Ishikawa (cell line): Measurements from ENCODE around the gene CALN1.

Source experiments
- CEBPB ChIP-seq: IDR thresholded peaks from 2 replicates; pipeline ENCODE4 v1.6.1; 2012
- CREB1 ChIP-seq: IDR thresholded peaks from 2 replicates; pipeline ENCODE4 v1.6.1; 2012; ENCODE audit warnings: low read depth
- EGR1 ChIP-seq: IDR thresholded peaks from 2 replicates; pipeline ENCODE4 v1.6.1; 2012
- EP300 ChIP-seq: IDR thresholded peaks from 2 replicates; pipeline ENCODE4 v1.6.1; 2012; ENCODE audit warnings: borderline replicate concordance
- FOXM1 ChIP-seq: IDR thresholded peaks from 2 replicates; pipeline ENCODE4 v1.6.1; 2012; ENCODE audit warnings: low read depth, borderline replicate concordance
- MAX ChIP-seq: IDR thresholded peaks from 2 replicates; pipeline ENCODE4 v1.6.1; 2012
- NFIC ChIP-seq: IDR thresholded peaks from 2 replicates; pipeline ENCODE4 v1.6.1; 2012
- RAD21 ChIP-seq: IDR thresholded peaks from 2 replicates; pipeline ENCODE4 v1.6.1; 2012; ENCODE audit warnings: low read depth
- TAF1 ChIP-seq: IDR thresholded peaks from 2 replicates; pipeline ENCODE4 v1.6.1; 2012; ENCODE audit warnings: low read depth, mild to moderate bottlenecking
- TCF12 ChIP-seq: IDR thresholded peaks from 2 replicates; pipeline ENCODE4 v1.6.1; 2012; ENCODE audit warnings: low read depth
- TEAD4 ChIP-seq: IDR thresholded peaks from 2 replicates; pipeline ENCODE4 v1.6.1; 2012
- YY1 ChIP-seq: IDR thresholded peaks from 2 replicates; pipeline ENCODE4 v1.6.1; 2012; ENCODE audit warnings: low read depth
- ZBTB7A ChIP-seq: IDR thresholded peaks from 2 replicates; pipeline ENCODE4 v1.6.1; 2012; ENCODE audit warnings: low read depth
- TF ChIP-seq, protein P1 (sequence below): IDR thresholded peaks from 2 replicates; pipeline ENCODE4 v1.6.1; 2012; ENCODE audit warnings: low read depth, mild to moderate bottlenecking
- TF ChIP-seq, protein P2 (sequence below): IDR thresholded peaks from 2 replicates; pipeline ENCODE4 v1.6.1; 2012

CALN1 gene

DNA sequence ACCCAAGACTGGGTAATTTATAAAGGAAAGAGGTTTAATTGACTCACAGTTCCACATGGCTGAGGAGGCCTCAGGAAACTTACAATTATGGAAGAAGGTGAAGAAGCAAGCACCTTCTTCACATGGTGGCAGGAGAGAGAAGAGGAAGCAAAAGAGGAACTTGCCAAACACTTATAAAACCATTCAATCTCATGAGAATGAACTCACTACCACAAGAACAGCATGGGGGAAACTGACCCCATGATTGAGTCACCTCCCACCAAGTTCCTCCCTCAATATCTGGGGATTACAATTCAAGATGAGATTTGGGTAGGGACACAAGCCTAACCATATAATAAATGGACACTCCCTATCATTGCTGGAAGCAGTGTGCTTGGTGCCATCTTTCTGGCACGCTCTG, 506.3 kb downstream of the CALN1 start:
- TF ChIP-seq CEBPB (no peak), TAF1 (no peak), TEAD4 (no peak), MAX (no peak)
- TF ChIP-seq, protein P1, sequence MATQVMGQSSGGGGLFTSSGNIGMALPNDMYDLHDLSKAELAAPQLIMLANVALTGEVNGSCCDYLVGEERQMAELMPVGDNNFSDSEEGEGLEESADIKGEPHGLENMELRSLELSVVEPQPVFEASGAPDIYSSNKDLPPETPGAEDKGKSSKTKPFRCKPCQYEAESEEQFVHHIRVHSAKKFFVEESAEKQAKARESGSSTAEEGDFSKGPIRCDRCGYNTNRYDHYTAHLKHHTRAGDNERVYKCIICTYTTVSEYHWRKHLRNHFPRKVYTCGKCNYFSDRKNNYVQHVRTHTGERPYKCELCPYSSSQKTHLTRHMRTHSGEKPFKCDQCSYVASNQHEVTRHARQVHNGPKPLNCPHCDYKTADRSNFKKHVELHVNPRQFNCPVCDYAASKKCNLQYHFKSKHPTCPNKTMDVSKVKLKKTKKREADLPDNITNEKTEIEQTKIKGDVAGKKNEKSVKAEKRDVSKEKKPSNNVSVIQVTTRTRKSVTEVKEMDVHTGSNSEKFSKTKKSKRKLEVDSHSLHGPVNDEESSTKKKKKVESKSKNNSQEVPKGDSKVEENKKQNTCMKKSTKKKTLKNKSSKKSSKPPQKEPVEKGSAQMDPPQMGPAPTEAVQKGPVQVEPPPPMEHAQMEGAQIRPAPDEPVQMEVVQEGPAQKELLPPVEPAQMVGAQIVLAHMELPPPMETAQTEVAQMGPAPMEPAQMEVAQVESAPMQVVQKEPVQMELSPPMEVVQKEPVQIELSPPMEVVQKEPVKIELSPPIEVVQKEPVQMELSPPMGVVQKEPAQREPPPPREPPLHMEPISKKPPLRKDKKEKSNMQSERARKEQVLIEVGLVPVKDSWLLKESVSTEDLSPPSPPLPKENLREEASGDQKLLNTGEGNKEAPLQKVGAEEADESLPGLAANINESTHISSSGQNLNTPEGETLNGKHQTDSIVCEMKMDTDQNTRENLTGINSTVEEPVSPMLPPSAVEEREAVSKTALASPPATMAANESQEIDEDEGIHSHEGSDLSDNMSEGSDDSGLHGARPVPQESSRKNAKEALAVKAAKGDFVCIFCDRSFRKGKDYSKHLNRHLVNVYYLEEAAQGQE = no peak

DNA sequence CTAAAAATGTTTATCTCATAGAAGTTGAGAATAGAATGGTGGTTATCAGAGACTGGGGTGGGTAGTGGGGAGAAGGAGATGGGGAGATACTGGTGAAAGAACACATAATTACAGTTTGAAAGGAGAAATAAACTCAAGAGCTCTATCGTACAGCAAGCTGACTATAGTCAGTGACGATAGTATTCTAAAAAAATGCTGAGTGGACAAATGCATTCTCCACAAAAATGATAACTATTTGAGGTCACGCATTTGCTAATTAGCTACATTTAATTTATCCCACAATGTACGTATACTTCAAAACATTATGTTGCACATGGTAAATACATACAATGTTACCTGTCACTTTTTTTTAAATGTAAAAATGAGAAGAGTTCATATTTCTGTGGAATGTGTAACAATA, 507.7 kb downstream of the CALN1 start:
- TF ChIP-seq, protein P2, sequence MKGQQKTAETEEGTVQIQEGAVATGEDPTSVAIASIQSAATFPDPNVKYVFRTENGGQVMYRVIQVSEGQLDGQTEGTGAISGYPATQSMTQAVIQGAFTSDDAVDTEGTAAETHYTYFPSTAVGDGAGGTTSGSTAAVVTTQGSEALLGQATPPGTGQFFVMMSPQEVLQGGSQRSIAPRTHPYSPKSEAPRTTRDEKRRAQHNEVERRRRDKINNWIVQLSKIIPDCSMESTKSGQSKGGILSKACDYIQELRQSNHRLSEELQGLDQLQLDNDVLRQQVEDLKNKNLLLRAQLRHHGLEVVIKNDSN = no peak
- TF ChIP-seq TEAD4 (no peak), FOXM1 (no peak), EP300 (no peak), TAF1 (no peak), RAD21 (no peak), YY1 (no peak), NFIC (no peak), ZBTB7A (no peak), TCF12 (no peak), CEBPB (no peak), EGR1 (no peak), MAX (no peak), CREB1 (no peak)
- TF ChIP-seq, protein P1 = no peak

GRCh38 chr7:71900556-71900955, 511.6 kb downstream of the CALN1 start:
- TF ChIP-seq TAF1 (no peak), NFIC (no peak), ZBTB7A (no peak), EGR1 (no peak), CREB1 (no peak), CEBPB (no peak), RAD21 (no peak), MAX (no peak), FOXM1 (no peak), EP300 (no peak), YY1 (no peak), TEAD4 (no peak), TCF12 (no peak)
- TF ChIP-seq, protein P1 = no peak
- TF ChIP-seq, protein P2 = no peak

DNA sequence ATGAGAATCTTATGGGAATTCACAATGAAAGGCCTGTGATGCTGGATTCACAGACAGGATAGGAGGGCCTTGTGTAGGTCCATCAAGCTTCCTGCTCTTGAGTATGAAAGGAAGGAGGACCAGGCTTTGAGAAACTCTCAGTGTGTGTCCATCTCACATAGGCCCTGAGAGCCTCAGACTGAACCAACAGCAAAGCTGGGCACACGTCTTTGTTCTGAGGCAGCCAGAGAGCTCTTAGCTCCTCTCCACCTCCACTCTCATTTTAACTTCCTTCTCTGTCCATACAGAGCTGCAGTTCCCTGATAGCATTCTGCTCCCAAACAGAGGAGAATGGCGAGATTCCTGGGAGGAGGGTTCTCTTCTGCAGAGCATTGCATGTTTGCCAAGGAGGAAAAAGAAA, 515.6 kb downstream of the CALN1 start:
- TF ChIP-seq CEBPB (no peak), RAD21 (no peak)

DNA sequence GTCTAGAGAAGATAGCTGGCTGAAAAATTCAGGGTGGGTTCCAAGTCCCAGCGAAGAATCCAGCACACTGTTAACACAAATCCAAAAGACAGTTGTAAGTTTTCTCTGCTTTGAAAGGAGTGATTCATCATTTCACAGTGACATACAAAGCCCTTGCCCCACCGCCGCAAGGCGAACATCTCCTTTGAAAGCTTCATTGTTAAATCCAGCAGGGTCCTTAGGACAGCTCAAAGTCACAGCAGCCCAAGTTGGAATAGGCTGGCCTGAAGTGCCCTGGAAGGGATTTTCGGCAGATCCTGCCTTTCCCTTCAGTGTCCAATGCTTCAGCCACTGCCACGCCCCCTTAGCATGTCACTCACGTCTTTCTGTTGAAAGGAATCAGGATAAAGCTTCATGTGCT, 526.1 kb downstream of the CALN1 start:
- TF ChIP-seq CREB1 (no peak), NFIC (no peak), EGR1 (no peak), TEAD4 (no peak), CEBPB (no peak), TAF1 (no peak), TCF12 (no peak), MAX (no peak), RAD21 (no peak), FOXM1 (no peak), ZBTB7A (no peak), EP300 (no peak), YY1 (no peak)
- TF ChIP-seq, protein P2 = no peak
- TF ChIP-seq, protein P1 = no peak
